HG03175 (cell line): ENCODE measurements around the gene SPOCK2.

Experiments
- ATAC-seq: cut with Tn5 transposase; IDR thresholded peaks from one replicate; pipeline ENCODE4 v1.9.1; 2021; ENCODE audit warnings: mild to moderate bottlenecking, moderate library complexity; ENCODE audit not compliant: unreplicated experiment

Gene SPOCK2

DNA sequence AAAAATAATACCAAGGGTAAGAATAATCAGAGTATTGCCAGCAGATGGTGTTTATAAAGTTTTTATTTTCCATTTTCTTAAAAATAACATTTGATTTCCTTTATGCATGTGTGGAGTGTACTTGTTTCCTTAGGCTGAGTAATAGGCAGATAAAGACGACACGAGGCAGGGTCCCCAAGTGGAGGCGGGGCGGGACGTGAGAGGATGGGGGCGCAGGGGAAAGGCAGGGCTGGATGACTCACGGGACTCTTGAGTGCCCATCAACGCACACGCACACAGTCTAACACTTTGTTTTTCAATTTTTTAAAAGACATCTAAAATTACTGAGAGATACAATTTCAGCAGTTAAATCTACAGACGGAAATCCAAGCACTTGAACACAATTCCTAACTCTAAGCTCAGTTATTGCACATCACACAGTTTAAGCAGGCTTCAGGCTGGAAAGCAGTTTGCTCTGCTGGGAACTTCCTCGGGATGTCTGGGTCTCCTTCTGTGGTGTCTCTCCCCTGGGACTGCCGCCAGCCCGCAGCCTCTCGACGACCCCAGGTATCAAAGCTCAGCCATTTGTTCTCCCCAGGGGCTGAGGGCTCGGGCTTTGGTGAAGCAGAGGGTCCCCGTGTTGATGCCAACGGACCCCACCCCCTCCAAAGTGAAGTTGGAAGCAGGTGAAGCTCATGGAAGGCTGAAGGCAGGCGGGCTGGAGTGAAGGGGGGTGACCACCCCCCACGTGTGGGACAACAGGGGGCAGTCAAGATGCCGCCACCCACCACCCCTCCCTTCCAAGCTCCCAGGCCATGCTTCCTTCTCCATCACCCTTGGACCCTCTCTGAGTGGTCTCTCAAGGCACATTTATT is 29.1 kb downstream of the SPOCK2 start:
- no peak for ATAC-seq

DNA sequence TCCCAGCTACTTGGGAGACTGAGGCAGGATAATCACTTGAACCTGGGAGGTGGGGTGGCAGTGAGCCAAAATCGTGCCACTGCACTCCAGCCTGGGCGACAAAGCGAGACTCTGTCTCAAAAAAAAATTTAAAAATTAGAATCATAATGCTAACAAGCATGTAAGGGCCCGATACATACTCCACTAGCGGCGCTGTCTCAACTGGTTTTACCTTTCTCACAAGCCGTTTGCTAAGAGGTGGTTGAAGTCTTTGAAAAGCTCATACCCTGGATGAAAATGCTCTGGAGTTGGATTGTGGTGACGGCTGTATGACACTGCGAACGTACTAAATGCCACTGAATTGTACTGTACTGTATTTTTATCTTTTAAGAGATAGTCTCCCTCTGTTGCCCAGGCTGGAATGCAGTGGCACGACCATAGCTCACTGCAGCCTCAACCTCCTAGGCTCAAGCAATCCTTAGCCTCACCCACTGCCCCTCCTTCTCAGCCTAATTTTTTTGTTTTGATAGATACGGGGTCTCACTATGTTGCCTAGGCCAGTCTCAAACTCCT is 29.9 kb downstream of the SPOCK2 start:
- no peak for ATAC-seq

DNA sequence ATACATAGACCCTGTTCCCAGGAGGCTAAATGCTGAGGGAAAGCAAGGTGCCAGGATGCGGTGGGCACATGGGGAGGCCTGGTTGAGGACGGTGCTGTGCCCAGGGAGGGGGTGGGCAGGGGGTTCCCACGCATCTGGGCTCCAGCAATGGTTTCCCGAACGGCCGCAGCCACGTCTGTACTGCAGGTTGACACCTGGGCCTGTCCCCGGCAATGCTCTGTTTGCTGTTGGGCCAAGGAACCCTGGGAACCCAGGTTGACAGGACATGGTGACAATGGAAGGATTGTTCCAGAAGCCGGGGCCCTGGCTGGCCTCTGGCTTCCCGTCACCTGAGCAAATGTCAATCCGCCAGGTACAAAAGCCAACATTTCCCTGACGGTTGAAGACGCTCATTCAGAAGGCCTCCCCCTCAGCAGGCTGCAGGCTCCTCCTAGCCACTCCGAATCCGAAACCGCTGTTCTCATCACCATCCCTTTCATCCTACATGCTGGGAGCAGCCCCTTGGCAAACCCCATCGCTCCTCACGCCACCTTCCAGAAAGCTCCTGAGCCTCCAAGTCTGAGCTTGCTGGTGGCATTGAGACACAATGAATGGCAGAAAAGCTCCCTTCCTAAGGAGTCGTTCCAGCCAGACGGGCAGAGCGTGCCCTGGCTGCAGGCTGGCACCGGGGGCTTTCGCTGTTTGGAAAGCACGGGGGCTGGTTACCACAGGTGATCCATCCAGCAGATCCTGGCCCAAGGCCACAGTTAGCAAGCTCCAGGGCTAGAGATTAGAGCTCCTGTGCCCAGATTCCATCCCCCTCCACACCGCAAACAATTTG is 31.2 kb downstream of the SPOCK2 start:
- ATAC-seq: no peak

DNA sequence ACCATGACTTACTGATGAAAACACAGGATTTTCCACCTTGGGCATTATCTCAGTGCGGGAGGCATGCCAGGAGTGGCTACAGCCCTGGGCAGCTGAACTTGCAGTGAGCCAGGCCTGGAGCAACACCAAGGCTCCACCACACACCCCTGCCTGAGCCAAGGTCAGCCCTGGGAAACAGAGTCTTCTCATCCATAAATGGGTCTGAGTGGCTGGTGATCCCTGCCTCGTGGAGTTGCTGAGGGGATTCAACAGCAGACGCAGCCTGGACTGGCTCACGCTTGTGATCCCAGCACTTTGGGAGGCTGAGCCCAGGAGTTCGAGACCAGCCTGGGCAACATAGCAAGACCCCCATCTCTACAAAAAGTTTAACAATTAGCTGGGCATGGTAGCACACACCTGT is 32.2 kb downstream of the SPOCK2 start:
- ATAC-seq: no peak

DNA sequence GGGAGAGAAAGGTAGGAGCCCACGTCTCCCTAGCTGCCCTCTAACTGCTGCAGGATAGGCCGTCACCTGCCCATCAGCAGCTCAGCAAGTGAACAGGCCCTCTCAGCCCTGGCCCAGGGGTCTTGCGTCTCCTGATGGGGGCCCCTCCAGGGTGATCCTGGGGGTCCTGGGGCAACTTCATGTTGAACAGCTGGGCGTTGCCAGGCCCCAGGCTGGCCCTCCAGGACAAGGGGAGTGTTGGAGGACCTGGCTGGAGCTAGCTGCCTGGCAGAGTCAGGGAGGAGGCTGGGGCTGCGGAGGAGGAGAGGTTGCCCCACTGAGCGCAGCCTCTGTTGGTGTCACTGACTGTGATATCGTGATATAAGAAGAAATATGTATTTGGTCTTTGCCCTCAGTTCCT is 34.7 kb downstream of the SPOCK2 start:
- no peak for ATAC-seq

DNA sequence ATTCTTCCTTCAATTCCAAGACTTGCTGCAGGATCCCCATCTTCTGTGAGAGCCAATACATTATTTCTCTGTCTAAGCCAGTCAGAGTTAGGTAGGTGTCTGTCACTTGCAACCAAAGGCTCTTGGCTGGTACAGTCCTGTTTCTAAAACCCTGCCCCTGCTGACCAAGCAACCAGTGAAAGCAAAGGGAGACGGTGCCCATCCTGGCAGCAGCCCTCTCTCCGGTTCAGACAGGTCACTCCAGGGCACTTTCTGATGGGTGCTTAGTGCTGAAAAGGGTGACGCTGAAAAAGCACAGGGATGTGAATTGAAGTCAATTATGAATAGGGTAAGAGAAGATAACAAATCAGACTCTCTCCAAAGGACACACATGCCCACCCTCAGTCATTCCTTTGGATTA is 37.5 kb downstream of the SPOCK2 start:
- ATAC-seq: no peak

DNA sequence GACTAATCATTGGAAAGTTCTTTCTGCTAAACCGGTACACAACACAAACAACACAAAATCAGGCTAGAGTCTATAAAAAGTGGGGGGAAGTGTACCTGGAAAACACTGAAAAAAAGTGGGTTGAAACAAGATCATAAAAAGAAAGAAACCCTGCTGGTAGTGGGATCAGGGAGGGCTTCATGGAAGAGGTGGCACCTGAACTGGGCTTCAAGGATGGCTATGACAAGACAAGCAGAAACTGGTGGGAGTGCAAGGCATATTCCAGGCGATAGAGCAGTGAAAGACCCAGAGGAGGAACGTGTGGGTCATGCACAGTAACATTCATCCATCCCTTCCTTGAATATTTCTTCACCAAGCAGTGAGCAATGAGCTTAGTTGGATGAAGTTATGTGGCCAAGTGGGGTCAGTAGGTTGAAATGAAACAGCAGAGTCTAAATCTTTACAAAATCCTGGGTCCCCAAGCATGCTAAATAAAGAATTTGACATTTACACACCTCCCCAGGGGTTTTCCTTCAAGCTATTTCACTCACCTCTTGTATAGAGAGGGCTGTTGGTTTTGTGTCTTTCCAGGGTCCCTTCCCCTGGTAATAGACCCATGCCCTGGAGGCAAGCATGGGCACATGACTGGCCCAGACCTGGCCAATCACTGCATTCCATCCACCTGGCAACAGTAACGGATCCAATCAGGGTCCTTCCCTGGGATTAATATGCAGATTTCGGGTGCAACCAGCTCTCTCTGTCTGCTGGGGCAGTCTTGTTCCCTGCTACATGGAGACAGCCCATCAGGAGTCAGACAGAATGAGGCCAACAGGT is 38.2 kb downstream of the SPOCK2 start:
- ATAC-seq: no peak

DNA sequence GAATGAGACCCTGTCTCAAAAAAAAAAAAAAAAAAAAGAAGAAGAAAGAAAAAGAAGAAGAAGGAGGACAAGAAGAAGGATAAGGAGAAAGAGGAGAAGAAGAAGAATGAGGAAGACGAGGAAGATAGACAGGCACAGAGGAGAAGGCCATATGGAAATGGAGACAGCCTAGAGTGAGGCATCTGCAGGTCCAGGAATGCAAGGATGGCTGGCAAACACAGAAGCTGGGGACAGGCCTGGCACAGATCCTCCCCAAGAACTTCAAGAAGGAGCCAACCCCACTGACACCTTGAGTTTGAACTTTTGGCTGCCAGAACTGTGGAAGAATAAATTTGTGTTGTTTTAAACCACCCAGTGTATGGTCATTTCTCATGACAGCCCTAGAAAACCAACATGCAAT is 38.9 kb downstream of the SPOCK2 start:
- no peak for ATAC-seq

DNA sequence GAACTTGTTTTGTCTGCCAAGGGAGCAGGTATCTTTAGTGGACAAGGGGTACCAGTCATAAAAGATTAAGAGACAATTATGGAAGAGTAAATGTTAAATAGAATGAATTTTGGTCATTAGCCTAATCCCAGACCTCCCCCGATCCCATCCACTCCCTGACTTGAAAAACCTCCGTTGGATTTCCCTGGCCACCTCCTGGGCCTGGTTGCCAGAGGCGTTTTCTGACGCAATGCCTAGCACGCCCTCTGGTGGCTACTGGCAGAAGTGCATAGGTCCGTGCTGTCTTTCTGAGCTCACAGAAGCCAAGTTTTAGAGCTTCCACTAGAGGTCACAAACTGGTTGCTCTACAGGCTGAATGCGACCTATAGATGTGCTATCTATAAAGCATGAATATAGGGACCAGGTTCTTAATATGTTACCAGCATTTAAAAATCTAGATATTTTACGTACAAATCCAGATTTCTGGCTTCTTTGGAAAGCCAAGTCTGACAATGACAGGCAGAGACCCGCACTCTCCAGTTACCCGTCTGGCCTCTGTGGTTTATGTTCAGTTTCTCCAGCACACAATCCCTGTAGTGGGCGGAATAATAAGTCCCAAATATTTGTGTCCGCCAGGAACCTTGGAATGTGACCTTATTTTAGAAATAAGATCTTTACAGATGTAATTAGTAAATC is 39.8 kb downstream of the SPOCK2 start:
- no peak for ATAC-seq

DNA sequence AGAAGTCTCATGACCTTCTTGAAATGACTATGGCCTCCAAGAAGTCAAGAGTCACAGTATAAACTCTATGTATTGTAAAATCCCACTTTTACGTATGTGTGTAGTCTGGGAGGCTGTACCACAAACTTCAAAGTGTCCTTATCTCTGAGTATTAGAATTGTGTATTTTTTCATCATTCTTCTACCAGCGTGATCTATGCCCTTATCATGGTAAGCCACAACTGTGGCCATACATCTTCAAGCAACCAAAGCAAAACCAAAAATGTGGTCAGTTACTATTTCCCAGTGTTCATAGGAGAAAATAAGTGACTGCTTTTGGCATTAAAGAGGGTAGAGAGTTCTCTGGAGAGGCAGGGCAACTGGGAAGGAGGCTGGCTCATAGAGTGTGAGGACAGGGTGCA is 42.8 kb downstream of the SPOCK2 start:
- no peak for ATAC-seq

DNA sequence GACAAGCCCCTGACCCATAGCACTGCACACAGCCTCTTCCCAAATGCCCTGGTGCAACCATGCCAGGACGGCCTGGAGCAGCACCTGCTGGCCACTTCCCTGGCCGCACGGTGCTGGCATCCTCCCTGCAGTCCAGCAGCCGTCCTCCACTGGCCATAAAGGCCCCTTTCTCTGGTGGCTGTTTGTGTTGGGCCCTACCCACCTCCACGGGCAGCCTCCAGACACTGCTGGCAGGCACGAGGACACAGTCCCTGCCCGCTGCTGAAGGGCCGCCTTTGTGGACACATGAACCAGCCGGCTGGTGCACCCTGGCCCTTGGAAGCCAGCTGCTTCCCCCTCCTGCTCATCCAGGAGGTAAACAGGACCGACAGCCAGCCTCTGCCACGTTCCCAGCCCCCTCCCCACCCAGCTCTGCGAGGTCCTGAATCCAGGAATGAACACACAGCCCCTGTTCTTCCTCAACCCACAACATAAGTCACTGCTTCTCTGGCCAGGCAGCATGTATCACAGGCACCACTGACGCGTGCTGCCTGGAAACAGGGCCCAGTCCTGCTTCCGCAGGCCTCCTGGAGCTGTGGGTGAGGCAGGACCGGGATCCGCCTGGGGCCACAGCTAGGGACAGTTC is 43.8 kb downstream of the SPOCK2 start:
- no peak for ATAC-seq

DNA sequence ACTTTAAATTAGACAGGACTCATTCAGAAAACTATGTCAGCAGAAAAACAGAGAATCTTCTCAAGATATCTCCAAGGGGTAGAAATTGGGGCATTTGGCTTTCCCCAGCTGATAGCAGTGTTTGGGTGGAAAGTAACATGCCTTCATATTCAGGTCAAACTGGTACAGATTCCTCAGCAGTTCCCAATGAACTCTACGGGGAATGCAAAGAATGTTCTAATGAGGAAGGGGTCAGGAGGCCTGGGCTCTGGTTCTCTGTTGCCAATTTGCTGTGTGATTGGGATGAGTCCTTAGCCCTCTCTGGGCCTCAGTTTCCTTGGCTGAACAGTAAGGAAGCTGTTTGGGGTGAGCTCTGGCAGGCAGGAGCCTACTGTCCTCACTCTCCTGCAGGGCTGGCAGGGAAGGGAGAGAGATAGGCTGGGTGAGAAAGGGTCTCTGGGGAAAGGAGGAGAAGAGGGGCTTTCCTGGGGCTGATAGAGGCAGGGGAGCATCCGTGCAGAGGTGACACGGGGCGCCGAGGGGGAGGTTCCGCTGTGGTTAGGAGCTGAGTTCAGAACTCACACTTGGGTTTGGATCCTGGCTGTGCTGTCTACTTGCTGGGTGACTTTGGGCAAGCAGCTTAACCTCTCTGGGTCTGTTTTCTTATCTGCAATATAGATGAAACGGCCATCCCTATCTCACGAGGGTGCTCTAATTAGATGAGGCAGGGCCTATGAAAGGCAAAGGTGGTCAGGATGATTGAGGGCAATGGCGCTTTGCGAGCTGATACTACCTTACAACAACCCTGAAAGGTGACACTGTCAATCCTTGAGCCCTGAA is 45.1 kb downstream of the SPOCK2 start:
- no peak for ATAC-seq

DNA sequence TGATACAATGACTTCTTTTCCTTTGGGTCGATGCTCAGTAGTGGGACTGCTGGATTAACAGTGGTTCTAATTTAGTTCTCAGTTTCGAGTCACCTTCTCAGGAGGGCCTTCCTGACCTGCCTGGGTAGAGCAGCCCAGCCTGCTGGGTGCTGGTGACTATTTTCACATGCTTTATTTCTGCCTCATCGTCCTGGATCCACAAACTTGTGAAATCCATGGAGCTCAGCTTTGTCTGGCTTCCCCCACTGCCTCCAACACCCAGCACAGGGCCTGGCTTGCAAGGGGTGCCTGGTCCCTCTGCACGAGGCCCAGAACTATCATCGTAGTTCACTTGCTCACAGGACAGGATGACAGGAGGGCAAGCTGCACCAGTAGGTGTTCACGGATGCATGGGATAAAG is 46.9 kb downstream of the SPOCK2 start:
- ATAC-seq: no peak

DNA sequence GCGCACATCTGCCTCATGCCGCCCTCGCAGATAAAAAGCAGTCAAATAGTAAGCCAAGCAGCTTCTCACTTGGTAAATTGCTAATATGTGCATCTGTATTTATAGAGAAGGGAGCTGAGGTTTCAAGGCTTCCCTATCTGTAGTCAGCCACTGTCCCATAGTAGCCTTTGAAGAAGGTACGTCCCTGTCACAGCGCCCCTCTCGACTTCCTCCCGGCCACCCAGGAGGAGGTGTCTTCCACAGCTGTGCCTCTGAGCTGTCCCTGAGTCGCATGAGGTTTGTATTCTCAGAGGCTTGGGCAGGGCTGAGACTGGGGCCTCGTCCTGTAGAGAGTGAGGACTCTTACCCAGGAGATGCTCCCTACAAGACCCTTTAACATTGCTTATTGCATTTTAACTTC is 49.0 kb downstream of the SPOCK2 start:
- ATAC-seq: no peak

DNA sequence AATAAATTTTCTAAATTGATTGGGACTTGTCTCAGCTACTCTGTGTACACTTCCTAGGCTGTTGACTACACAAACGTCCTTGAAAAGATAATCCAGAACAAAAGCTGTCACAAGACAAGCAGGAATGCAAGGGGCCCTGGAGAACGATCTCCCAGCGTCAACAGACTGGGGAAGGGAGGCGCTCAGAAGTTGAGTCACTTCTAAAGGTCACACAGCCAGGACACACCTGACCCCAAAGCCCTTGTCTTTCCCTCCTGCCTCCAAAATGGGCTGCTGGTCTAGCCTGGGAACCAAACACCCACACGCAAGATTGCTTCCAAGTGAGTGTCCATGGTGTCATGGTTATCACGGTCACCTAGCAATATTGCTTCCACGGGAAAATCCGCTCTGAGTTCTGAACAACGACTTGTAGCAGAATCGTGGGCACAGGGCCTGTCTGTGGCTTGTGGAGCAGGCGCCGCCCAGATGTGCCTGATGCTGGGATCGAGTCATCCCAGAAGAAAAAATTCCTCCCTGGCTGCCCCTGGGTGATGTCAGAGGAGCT is 49.8 kb downstream of the SPOCK2 start:
- ATAC-seq: no peak

DNA sequence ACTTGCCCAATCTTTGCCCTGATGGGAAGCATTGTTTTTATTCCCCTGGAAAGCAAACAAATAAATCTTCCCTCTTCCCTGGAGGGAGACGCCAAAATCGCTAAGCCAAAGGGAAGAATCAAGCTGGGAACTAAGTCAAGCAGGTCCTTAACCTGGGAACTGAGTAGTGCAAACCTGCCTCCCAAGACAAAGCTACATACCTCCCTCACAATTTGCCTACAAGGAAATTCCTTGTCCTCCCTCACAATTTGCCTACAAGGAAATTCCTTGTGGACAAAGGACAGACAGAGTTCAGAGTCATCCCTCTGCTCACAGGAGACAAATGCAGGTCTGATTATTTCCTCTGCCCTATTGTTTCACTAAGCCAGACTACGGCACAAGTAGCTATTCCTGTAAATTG is 50.5 kb downstream of the SPOCK2 start:
- no peak for ATAC-seq

DNA sequence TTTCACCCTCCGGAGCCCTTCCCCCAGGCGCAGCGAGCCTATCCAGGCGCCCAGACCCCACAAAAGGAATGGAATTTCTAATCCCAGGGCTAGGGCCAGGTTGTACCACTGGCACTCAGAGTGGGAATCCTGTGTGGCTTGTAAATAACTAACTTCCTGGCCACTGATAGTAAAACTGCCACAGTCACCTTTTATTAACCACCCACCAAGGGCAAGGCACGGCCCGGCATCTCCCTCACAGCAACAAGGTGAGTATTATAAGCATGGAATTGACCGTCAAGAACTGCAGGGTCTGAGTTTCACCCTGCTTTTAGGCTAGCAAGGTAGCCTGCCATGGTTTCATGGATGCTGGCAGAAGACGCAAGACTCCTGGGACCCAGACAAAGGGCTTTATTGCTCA is 51.1 kb downstream of the SPOCK2 start:
- ATAC-seq: no peak

DNA sequence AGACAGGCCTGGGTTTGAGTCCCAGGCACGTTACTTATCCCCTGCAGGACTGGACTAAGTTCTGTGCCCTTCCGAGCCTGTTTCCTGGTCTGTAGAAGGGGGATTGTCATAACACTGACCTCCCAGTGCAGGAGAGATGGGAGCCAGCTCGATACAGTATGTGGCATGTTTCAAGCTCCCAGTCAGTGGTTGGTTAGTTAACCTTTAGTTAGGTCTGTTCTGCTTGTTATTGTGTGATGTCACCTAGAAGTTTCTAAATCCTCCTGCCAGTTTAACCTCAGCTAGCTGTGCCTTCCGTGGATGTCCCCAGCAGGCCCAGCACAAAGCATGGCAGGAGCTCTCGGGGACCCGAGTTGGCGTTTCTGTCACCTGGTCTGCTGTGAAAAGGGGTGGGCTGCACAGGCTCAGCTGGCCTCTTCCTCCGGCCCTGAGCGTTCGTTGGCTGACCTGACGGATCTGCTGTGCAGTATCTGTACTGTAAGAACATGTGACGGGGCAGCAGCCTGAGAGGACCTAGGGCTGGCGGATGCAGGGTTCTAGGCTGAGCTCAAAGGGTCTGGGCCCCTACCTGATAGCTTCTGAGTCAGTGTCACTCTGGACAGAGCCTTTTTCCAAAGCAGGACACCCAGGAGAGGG is 53.0 kb downstream of the SPOCK2 start:
- no peak for ATAC-seq

DNA sequence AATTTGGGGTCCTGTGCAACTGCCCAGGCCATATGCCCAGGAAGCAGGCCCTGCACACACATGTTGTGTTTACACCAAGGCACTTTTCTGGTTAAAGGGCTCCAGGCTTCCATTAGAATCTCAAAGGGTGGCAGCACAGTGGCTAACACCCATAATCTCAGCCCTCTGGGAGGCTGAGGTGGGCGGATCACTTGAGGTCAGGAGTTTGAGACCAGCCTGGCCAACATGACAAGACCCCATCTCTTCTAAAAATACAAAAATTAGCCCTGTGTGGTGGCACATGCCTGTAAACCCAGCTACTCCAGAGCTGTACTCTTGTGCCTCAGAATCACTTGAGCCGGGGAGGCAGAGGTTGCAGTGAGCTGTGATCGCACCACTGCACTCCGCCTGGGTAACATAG is 53.6 kb downstream of the SPOCK2 start:
- no peak for ATAC-seq
